Mesothelial cell of epicardium (in vitro differentiated cells): Measurements from ENCODE around the gene AK6. TPM values are rescaled to one million over a fixed set of nuclear protein-coding genes. Genes with fewer than 3 reads are reported as not detected.

Source experiments
- DNase-seq, 2 experiments: peaks; one replicate each; pipeline ENCODE4 v3.0.0; 2021; ENCODE audit warnings: low spot score in 2 of 2; ENCODE audit not compliant: unreplicated experiment in 2 of 2
- H3K27ac Mint-ChIP-seq: 2 replicates; pipeline ENCODE4 v1.8.0; 2021; ENCODE audit warnings: mixed read lengths
- H3K27me3 Mint-ChIP-seq: 2 replicates; pipeline ENCODE4 v1.8.0; 2021; ENCODE audit warnings: low read depth, mixed read lengths
- H3K36me3 Mint-ChIP-seq: 2 replicates; pipeline ENCODE4 v1.8.0; 2021; ENCODE audit warnings: mixed read lengths
- H3K4me1 Mint-ChIP-seq: 2 replicates; pipeline ENCODE4 v1.8.0; 2021; ENCODE audit warnings: mixed read lengths
- H3K4me3 Mint-ChIP-seq: 2 replicates; pipeline ENCODE4 v1.8.0; 2021; ENCODE audit warnings: mild to moderate bottlenecking, moderate library complexity, mixed read lengths
- H3K9me3 Mint-ChIP-seq: 2 replicates; pipeline ENCODE4 v1.8.0; 2021; ENCODE audit warnings: mixed read lengths
- total RNA-seq: library from RNA; stranded (reverse); gene quantifications from 3 replicates; pipeline ENCODE4 v1.2.1, GENCODE V29; 2021
- TF ChIP-seq, protein P1 (sequence below): fragments of 200-600 bp; sonication (generic); IDR thresholded peaks from one replicate; pipeline ENCODE4 v1.5.0; 2021; ENCODE audit warnings: antibody characterized with exemption; ENCODE audit not compliant: unreplicated experiment

The AK6 gene
- total RNA-seq, 1 donor from 2014 or later = 28.3 TPM

- H3K27me3 Mint-ChIP-seq = no peaks in the 10 kb centered on the region
- H3K4me3 Mint-ChIP-seq = peak overlapping the region; percentile 97
- H3K9me3 Mint-ChIP-seq = no peaks in the 10 kb centered on the region
- peak overlapping the region; percentile 99 for H3K27ac Mint-ChIP-seq
- DNase-seq = no peak
- H3K36me3 Mint-ChIP-seq = peaks cover 11% of the 10 kb centered on the region
- TF ChIP-seq, protein P1, sequence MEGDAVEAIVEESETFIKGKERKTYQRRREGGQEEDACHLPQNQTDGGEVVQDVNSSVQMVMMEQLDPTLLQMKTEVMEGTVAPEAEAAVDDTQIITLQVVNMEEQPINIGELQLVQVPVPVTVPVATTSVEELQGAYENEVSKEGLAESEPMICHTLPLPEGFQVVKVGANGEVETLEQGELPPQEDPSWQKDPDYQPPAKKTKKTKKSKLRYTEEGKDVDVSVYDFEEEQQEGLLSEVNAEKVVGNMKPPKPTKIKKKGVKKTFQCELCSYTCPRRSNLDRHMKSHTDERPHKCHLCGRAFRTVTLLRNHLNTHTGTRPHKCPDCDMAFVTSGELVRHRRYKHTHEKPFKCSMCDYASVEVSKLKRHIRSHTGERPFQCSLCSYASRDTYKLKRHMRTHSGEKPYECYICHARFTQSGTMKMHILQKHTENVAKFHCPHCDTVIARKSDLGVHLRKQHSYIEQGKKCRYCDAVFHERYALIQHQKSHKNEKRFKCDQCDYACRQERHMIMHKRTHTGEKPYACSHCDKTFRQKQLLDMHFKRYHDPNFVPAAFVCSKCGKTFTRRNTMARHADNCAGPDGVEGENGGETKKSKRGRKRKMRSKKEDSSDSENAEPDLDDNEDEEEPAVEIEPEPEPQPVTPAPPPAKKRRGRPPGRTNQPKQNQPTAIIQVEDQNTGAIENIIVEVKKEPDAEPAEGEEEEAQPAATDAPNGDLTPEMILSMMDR = no peak
- H3K4me1 Mint-ChIP-seq = peaks cover 24% of the 10 kb centered on the region
Observed at GRCh38 chr5:69368458-69369339, 621 bp downstream of the AK6 start.

- no peaks in the 10 kb centered on the region for H3K9me3 Mint-ChIP-seq
- H3K4me3 Mint-ChIP-seq = peak overlapping the region; percentile 97
- TF ChIP-seq, protein P1 = no peak
- peaks cover 13% of the 10 kb centered on the region for H3K36me3 Mint-ChIP-seq
- H3K4me1 Mint-ChIP-seq = peaks cover 24% of the 10 kb centered on the region
- DNase-seq = no peak
- peak overlapping the region; percentile 99 for H3K27ac Mint-ChIP-seq
- H3K27me3 Mint-ChIP-seq = no peaks in the 10 kb centered on the region
Observed at GRCh38 chr5:69367697-69368279, 1.5 kb downstream of the AK6 start.

DNA sequence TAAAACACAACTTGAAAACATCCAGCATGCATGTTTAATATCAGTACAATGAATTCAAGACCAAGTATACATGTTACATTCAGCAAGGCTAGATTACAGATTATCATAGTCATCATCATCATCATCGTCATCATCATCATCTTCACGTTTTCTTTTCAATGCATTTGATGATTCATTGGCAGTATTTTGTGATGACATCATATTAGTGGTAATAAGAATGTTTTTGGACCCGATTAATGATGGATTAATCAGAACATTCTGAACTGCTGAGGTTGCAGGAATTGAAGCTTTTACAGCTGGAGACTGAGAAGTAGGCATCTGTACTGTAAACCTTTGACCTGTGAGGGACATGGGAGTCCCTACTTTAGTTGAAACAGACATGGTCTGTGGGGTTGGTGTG lies 4.5 kb downstream of the AK6 start:
- Mint-ChIP-seq H3K9me3 (no peaks in the 10 kb centered on the region), H3K27me3 (no peaks in the 10 kb centered on the region), H3K4me1 (peaks cover 16% of the 10 kb centered on the region), H3K36me3 (peaks cover 13% of the 10 kb centered on the region), H3K27ac (no peak overlapping the region), H3K4me3 (no peak overlapping the region)
- TF ChIP-seq, protein P1 = no peak
- DNase-seq = no peak

DNA sequence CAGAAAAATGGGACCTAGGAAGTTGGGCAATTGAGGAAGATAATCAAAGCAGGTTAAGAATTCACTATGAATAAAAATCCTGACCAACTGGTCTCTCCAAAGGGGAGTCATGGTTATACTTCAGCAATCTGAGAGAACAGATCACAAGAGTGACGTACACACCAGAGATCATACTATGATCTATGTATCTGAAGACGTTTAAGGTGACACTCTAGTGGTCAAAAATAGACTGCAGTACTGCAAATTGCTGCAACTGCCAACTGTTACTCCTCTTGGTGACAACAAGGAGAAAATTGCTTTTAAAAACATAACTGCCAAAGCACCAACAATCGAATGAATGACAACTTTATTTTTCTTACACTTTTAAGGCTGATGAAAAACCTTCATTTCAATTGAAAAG lies 4.9 kb downstream of the AK6 start:
- H3K27ac Mint-ChIP-seq = no peak overlapping the region
- no peak for DNase-seq
- TF ChIP-seq, protein P1 = no peak
- H3K9me3 Mint-ChIP-seq = no peaks in the 10 kb centered on the region
- H3K4me1 Mint-ChIP-seq = peaks cover 16% of the 10 kb centered on the region
- no peak overlapping the region for H3K4me3 Mint-ChIP-seq
- H3K27me3 Mint-ChIP-seq = no peaks in the 10 kb centered on the region
- peaks cover 13% of the 10 kb centered on the region for H3K36me3 Mint-ChIP-seq

- H3K4me3 Mint-ChIP-seq = no peak overlapping the region
- TF ChIP-seq, protein P1 = no peak
- H3K36me3 Mint-ChIP-seq = peaks cover 14% of the 10 kb centered on the region
- H3K9me3 Mint-ChIP-seq = no peaks in the 10 kb centered on the region
- DNase-seq = no peak
- no peaks in the 10 kb centered on the region for H3K27me3 Mint-ChIP-seq
- no peak overlapping the region for H3K27ac Mint-ChIP-seq
- no peaks in the 10 kb centered on the region for H3K4me1 Mint-ChIP-seq
Observed at GRCh38 chr5:69360442-69360841, 8.9 kb downstream of the AK6 start.
